Stimulated activated CD8-positive, alpha-beta memory T cell treated with anti-CD3 and anti-CD28 coated beads, Interleukin-15, amount 100 ng/mL, for 1 hour (primary cell): ENCODE results near the gene RPP38.

Source experiments
- DNase-seq: peaks from one replicate; pipeline ENCODE4 v3.0.0-alpha.2; 2020; ENCODE audit warnings: low read depth

Gene RPP38

GRCh38 chr10:15097011-15097812 lies at the start of gene RPP38:
Gene RPP38 (plus strand): TSS chr10:15097355. CDS start chr10:15103315, 5,960 bp downstream.
- peak; percentile 93 for DNase-seq

GRCh38 chr10:15049533-15049932 lies 47.6 kb upstream of the RPP38 start:
- no peak for DNase-seq

GRCh38 chr10:15052121-15052520 lies 45.0 kb upstream of the RPP38 start:
- no peak for DNase-seq

GRCh38 chr10:15053061-15053460 lies 44.1 kb upstream of the RPP38 start:
- no peak for DNase-seq

GRCh38 chr10:15058689-15059088 lies 38.5 kb upstream of the RPP38 start:
- no peak for DNase-seq

GRCh38 chr10:15059914-15060313 lies 37.2 kb upstream of the RPP38 start:
- DNase-seq: no peak

GRCh38 chr10:15060638-15061037 lies 36.5 kb upstream of the RPP38 start:
- no peak for DNase-seq

- DNase-seq: no peak
Observed at GRCh38 chr10:15067154-15067553, 30.0 kb upstream of the RPP38 start.

GRCh38 chr10:15068802-15069201 lies 28.4 kb upstream of the RPP38 start:
- no peak for DNase-seq

GRCh38 chr10:15069230-15069629 lies 27.9 kb upstream of the RPP38 start:
- DNase-seq: no peak

- DNase-seq: no peak
Observed at GRCh38 chr10:15072358-15072757, 24.8 kb upstream of the RPP38 start.

GRCh38 chr10:15075421-15075820 lies 21.7 kb upstream of the RPP38 start:
- DNase-seq: no peak

- DNase-seq: no peak
Observed at GRCh38 chr10:15083674-15084501, 13.3 kb upstream of the RPP38 start.

- no peak for DNase-seq
Observed at GRCh38 chr10:15084502-15084922, 12.6 kb upstream of the RPP38 start.

GRCh38 chr10:15088428-15089261 lies 8.5 kb upstream of the RPP38 start, which contains the start of gene ACBD7:
Gene ACBD7 (minus strand): TSS chr10:15088776. CDS start chr10:15088728, 48 bp downstream.
- peak; percentile 49 for DNase-seq

- DNase-seq: no peak
Observed at GRCh38 chr10:15091418-15091817, 5.7 kb upstream of the RPP38 start.

GRCh38 chr10:15092855-15093408 lies 4.2 kb upstream of the RPP38 start:
- DNase-seq: no peak

- no peak for DNase-seq
Observed at GRCh38 chr10:15096661-15097010, 519 bp upstream of the RPP38 start.

GRCh38 chr10:15099886-15100285 lies 2.7 kb downstream of the RPP38 start:
- DNase-seq: no peak

GRCh38 chr10:15103513-15103912 lies 6.4 kb downstream of the RPP38 start:
- no peak for DNase-seq

- DNase-seq: peak; percentile 52
Observed at GRCh38 chr10:15106352-15107013, 9.3 kb downstream of the RPP38 start.
